Stimulated activated CD4-positive, alpha-beta T cell treated with anti-CD3 and anti-CD28 coated beads, TNF-alpha, amount 100 ng/mL, for 1 hour (primary cell): ENCODE measurements around the gene MYOM3.

ENCODE experiments used
- DNase-seq, 3 donors: peaks; one replicate each; pipeline ENCODE4 v3.0.0-alpha.2; 2020; ENCODE audit warnings: low read depth in 3 of 3, low spot score in 1 of 3

The MYOM3 gene

GRCh38 chr1:24097663-24098062 lies 14.3 kb downstream of the MYOM3 start:
- DNase-seq, result no peak

- DNase-seq, result no peak
Measured at GRCh38 chr1:24096739-24097103, 15.2 kb downstream of the MYOM3 start.

- no peak for DNase-seq
Measured at GRCh38 chr1:24096009-24096738, 15.8 kb downstream of the MYOM3 start.

GRCh38 chr1:24095140-24095859 lies 16.6 kb downstream of the MYOM3 start:
- DNase-seq, result no peak

GRCh38 chr1:24094554-24094953 lies 17.4 kb downstream of the MYOM3 start:
- DNase-seq, result no peak

GRCh38 chr1:24093732-24094131 lies 18.2 kb downstream of the MYOM3 start:
- no peak for DNase-seq

- DNase-seq, result no peak
Measured at GRCh38 chr1:24092979-24093378, 19.0 kb downstream of the MYOM3 start.

GRCh38 chr1:24091971-24092482 lies 19.9 kb downstream of the MYOM3 start:
- no peak for DNase-seq

- DNase-seq, result no peak
Measured at GRCh38 chr1:24090736-24091135, 21.2 kb downstream of the MYOM3 start.

- no peak for DNase-seq
Measured at GRCh38 chr1:24089743-24090555, 22.0 kb downstream of the MYOM3 start.

- DNase-seq, result no peak
Measured at GRCh38 chr1:24089027-24089742, 22.8 kb downstream of the MYOM3 start.

GRCh38 chr1:24086466-24086865 lies 25.5 kb downstream of the MYOM3 start:
- no peak for DNase-seq

GRCh38 chr1:24085546-24085945 lies 26.4 kb downstream of the MYOM3 start:
- DNase-seq, result no peak

GRCh38 chr1:24085007-24085406 lies 26.9 kb downstream of the MYOM3 start:
- DNase-seq, result no peak

- no peak for DNase-seq
Measured at GRCh38 chr1:24084050-24084449, 27.9 kb downstream of the MYOM3 start.

GRCh38 chr1:24082372-24082771 lies 29.6 kb downstream of the MYOM3 start:
- no peak for DNase-seq

GRCh38 chr1:24081190-24081589 lies 30.7 kb downstream of the MYOM3 start:
- DNase-seq, result no peak

- DNase-seq, result no peak
Measured at GRCh38 chr1:24080131-24080530, 31.8 kb downstream of the MYOM3 start.

GRCh38 chr1:24077278-24077978 lies 34.5 kb downstream of the MYOM3 start:
- DNase-seq, result no peak

GRCh38 chr1:24075946-24076345 lies 36.0 kb downstream of the MYOM3 start:
- DNase-seq, result no peak

- DNase-seq, result no peak
Measured at GRCh38 chr1:24075590-24075854, 36.4 kb downstream of the MYOM3 start.
